HEK293T (cell line): Measurements from ENCODE around the gene ARHGAP42.

Source experiments
- ARNT ChIP-seq: fragments of 450-650 bp; IDR thresholded peaks from 2 replicates; pipeline ENCODE4 v1.6.1; 2017; ENCODE audit warnings: mild to moderate bottlenecking
- BHLHE40 ChIP-seq: fragments of 450-650 bp; IDR thresholded peaks from 2 replicates; pipeline ENCODE4 v1.6.1; 2016; ENCODE audit warnings: mild to moderate bottlenecking, moderate library complexity, borderline replicate concordance
- ELF4 ChIP-seq: fragments of 450-650 bp; IDR thresholded peaks from 2 replicates; pipeline ENCODE4 v1.6.1; 2017; ENCODE audit warnings: antibody characterized with exemption
- FOXA1 ChIP-seq: fragments of 450-650 bp; IDR thresholded peaks from 2 replicates; pipeline ENCODE4 v1.6.1; 2016; ENCODE audit warnings: mild to moderate bottlenecking
- FOXK2 ChIP-seq: fragments of 450-650 bp; IDR thresholded peaks from 2 replicates; pipeline ENCODE4 v1.6.1; 2016; ENCODE audit warnings: mild to moderate bottlenecking
- HDGF ChIP-seq: fragments of 450-650 bp; IDR thresholded peaks from 2 replicates; pipeline ENCODE4 v1.6.1; 2017; ENCODE audit warnings: antibody characterized with exemption, borderline replicate concordance
- LEF1 ChIP-seq: fragments of 450-650 bp; IDR thresholded peaks from 2 replicates; pipeline ENCODE4 v1.6.1; 2017; ENCODE audit warnings: mild to moderate bottlenecking, borderline replicate concordance
- PKNOX1 ChIP-seq: fragments of 450-650 bp; IDR thresholded peaks from 2 replicates; pipeline ENCODE4 v1.6.1; 2016
- SP1 ChIP-seq: fragments of 450-650 bp; IDR thresholded peaks from 2 replicates; pipeline ENCODE4 v1.6.1; 2017
- SUZ12 ChIP-seq: fragments of 450-650 bp; IDR thresholded peaks from 2 replicates; pipeline ENCODE4 v1.6.1; 2016; ENCODE audit warnings: mild to moderate bottlenecking
- TARDBP ChIP-seq: fragments of 450-650 bp; IDR thresholded peaks from 2 replicates; pipeline ENCODE4 v1.6.1; 2016
- ZNF384 ChIP-seq: fragments of 450-650 bp; IDR thresholded peaks from 2 replicates; pipeline ENCODE4 v1.6.1; 2016

- TF ChIP-seq BHLHE40, result no peak
- TF ChIP-seq PKNOX1, result peak; percentile 36; the same call in 1 of the 2 replicates
- TF ChIP-seq ARNT, result no peak
- no peak for TF ChIP-seq FOXA1
- no peak for TF ChIP-seq HDGF
- TF ChIP-seq SUZ12, result no peak
- no peak for TF ChIP-seq ZNF384
- no peak for TF ChIP-seq ELF4
- no peak for TF ChIP-seq FOXK2
- no peak for TF ChIP-seq SP1
- TF ChIP-seq LEF1, result no peak
- no peak for TF ChIP-seq TARDBP
Observed at GRCh38 chr11:100918551-100919500, 231.7 kb downstream of the ARHGAP42 start.
